ENCODE results near the gene UBN1. TPM values are rescaled to one million over a fixed set of nuclear protein-coding genes. Genes with fewer than 3 reads are reported as not detected.

Gene UBN1
- total RNA-seq, 1 donor from 2014 or later, result 36.6 TPM

DNA sequence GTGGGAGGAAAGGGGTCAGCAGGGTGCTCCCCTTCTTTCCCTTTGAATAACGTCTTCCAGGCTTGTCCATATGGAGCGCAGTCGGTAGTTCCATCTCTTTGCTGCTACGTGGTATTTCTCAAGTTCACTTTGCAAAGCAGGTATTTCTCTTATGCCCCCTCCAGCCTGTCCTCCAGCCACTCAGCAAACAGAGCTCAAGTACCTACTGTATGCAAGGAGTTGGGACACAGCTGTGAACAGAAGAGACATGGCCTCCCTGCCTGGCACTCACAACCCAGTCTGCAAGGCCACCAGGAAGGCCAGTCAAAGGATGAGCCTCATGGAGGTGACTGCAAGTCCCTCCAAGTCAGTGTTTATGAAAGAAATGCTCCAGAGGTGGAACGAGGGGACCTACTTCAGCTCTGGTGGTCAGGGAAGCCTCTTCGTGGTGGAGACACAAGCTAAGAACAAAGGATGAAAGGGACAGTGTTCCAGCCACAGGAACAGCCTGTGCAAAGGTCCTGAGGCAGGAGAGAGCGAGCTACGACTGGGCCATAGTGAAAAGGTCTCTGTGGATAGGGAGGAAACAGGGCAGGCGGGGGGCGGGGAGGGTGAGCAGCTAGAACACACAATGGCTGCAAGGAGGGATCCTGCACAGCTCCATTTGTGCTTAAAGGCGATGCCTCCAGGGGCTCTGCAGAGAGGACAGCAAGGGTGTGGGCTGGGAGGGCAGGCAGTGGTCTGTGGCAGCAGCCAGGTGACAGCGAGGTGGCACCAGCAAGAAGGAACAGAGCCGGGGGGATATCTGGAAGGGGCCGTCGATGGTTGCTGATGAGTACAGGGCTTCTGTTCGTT, 57.0 kb downstream of the UBN1 start:
- Histone ChIP-seq H3K27me3 (no peaks in the 10 kb centered on the region), H3K36me3 (peaks cover 4% of the 10 kb centered on the region), H3K27ac (no peak overlapping the region), H3K9me3 (no peaks in the 10 kb centered on the region), H3K4me1 (no peaks in the 10 kb centered on the region), H3K4me3 (no peak overlapping the region)
- intact Hi-C loops (cut with DNase I), result no loop called here
- DNase-seq (no peak), ATAC-seq (peak; percentile 84)
- TF ChIP-seq, protein P1, sequence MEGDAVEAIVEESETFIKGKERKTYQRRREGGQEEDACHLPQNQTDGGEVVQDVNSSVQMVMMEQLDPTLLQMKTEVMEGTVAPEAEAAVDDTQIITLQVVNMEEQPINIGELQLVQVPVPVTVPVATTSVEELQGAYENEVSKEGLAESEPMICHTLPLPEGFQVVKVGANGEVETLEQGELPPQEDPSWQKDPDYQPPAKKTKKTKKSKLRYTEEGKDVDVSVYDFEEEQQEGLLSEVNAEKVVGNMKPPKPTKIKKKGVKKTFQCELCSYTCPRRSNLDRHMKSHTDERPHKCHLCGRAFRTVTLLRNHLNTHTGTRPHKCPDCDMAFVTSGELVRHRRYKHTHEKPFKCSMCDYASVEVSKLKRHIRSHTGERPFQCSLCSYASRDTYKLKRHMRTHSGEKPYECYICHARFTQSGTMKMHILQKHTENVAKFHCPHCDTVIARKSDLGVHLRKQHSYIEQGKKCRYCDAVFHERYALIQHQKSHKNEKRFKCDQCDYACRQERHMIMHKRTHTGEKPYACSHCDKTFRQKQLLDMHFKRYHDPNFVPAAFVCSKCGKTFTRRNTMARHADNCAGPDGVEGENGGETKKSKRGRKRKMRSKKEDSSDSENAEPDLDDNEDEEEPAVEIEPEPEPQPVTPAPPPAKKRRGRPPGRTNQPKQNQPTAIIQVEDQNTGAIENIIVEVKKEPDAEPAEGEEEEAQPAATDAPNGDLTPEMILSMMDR (IDR thresholded peaks at IDR 0.05), result no peak

DNA sequence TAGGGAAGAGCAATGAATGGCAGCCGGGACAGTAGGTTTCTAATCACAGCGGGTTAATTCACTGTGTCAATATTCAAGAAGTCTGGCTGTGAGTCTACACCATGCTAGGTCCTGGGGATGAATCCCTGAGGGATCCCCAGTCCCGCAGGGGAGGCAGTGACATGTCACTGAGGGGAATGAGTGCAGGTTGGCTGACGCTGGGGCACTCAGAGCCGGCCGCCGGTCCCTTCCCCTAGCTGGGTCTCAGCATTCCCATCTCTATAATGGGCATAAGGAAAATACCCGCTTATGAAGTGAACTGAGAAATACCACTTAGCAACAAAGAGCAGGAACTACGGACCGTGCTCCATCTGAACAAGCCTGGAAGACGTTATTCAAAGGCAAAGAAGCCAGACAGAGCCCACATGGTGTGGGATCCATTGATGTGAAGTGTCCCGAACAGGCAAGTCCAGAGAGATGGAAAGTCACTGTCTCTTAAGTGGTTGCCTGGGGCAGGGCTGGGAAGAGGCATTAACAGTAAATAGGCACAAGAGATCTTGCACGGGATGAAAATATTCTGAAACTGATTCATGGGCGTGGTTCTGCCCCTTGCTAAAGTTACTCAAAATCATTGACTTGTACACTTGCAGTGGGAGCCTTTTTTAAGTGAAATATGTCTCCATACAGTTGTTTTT, 57.8 kb downstream of the UBN1 start:
- no peak for DNase-seq
- TF ChIP-seq, protein P1 (IDR thresholded peaks at IDR 0.05), result no peak
- no peak for ATAC-seq
- no peaks in the 10 kb centered on the region for H3K4me1 ChIP-seq
- no peak overlapping the region for H3K27ac ChIP-seq
- H3K36me3 ChIP-seq, result no peaks in the 10 kb centered on the region
- no peaks in the 10 kb centered on the region for H3K9me3 ChIP-seq
- intact Hi-C loops (cut with DNase I), result no loop called here
- H3K4me3 ChIP-seq, result no peak overlapping the region
- no peaks in the 10 kb centered on the region for H3K27me3 ChIP-seq

- no peak for DNase-seq
- H3K36me3 ChIP-seq, result no peaks in the 10 kb centered on the region
- intact Hi-C loops (cut with DNase I), result no loop called here
- H3K9me3 ChIP-seq, result no peaks in the 10 kb centered on the region
- no peak overlapping the region for H3K27ac ChIP-seq
- ATAC-seq, result no peak
- TF ChIP-seq, protein P1 (IDR thresholded peaks at IDR 0.05), result no peak
- no peak overlapping the region for H3K4me3 ChIP-seq
- H3K27me3 ChIP-seq, result no peaks in the 10 kb centered on the region
- no peaks in the 10 kb centered on the region for H3K4me1 ChIP-seq
Measured at GRCh38 chr16:4908854-4909401, 61.6 kb downstream of the UBN1 start.

DNA sequence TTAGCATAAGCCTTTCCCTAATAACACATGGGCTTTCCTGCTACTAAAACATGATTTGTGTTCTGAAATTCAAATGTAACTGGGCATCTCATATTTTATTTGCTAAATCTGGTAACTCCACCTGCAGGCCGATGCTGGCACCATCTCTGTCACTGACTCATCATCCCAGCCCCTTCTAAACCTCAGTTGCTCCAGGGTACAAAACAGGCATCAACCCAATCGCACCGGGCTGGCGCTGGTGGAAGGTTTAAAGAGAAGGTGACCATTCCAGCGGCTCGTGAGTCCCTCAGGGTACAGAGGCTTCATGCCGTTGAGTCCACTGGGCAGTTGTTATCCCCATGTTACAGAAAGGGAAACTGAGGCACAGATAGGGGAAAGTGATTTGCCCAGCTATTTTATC, 62.5 kb downstream of the UBN1 start:
- Histone ChIP-seq H3K4me1 (no peaks in the 10 kb centered on the region), H3K9me3 (no peaks in the 10 kb centered on the region), H3K36me3 (no peaks in the 10 kb centered on the region), H3K27me3 (no peaks in the 10 kb centered on the region), H3K27ac (no peak overlapping the region), H3K4me3 (no peak overlapping the region)
- ATAC-seq (no peak), DNase-seq (no peak)
- TF ChIP-seq, protein P1 (IDR thresholded peaks at IDR 0.05), result no peak
- intact Hi-C loops (cut with DNase I), result no loop called here

GRCh38 chr16:4910828-4911227, 63.5 kb downstream of the UBN1 start:
- no peak for ATAC-seq
- no peak overlapping the region for H3K27ac ChIP-seq
- H3K36me3 ChIP-seq, result no peaks in the 10 kb centered on the region
- TF ChIP-seq, protein P1 (IDR thresholded peaks at IDR 0.05), result no peak
- no peaks in the 10 kb centered on the region for H3K9me3 ChIP-seq
- no peaks in the 10 kb centered on the region for H3K27me3 ChIP-seq
- H3K4me3 ChIP-seq, result no peak overlapping the region
- intact Hi-C loops (cut with DNase I), result no loop called here
- no peak for DNase-seq
- no peaks in the 10 kb centered on the region for H3K4me1 ChIP-seq
